D721Med (cell line): ENCODE measurements around the gene UBASH3A.

Experiments used
- DNase-seq: peaks from one replicate; pipeline ENCODE4 v3.0.0; 2011; ENCODE audit warnings: low spot score; ENCODE audit not compliant: insufficient read length
- FAIRE-seq: peaks from 2 replicates; lab custom pipeline; 2011; peaks lifted over from hg19 to GRCh38; lab: Jason Lieb, UNC
- CTCF ChIP-seq: IDR thresholded peaks from 2 replicates; pipeline ENCODE4 v1.5.1; 2012; ENCODE audit warnings: mild to moderate bottlenecking, control low read depth; ENCODE audit not compliant: insufficient read depth; ENCODE audit errors: missing control alignments

The UBASH3A gene

GRCh38 chr21:42489991-42490390 is 86.3 kb downstream of the UBASH3A start:
- FAIRE-seq: no peak
- TF ChIP-seq CTCF: no peak
- DNase-seq: no peak

- FAIRE-seq: no peak
- DNase-seq: no peak
- no peak for TF ChIP-seq CTCF
Measured at GRCh38 chr21:42490720-42491119, 87.0 kb downstream of the UBASH3A start.

DNA sequence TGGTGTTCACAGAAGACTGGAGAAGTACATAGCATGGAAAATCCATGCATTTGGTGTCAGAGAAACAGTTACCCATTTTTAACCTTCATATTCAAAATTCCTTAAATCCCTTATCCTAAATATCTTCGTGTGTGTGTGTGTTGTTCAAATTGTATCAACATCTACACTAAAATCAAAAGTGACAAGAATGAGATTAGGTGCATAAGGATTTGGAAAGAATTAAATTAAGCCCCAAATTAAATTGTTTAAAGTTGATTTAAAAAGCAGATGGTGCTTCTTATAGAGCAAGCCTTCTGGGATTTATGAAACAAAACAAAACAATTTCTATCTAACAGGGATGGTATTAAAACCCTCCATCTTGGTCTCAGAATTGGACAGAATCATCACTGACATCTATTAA is 87.6 kb downstream of the UBASH3A start:
- no peak for FAIRE-seq
- DNase-seq: no peak
- TF ChIP-seq CTCF: no peak

GRCh38 chr21:42492201-42492600 is 88.5 kb downstream of the UBASH3A start:
- no peak for FAIRE-seq
- TF ChIP-seq CTCF: no peak
- DNase-seq: no peak

- DNase-seq (no peak), FAIRE-seq (no peak)
- no peak for TF ChIP-seq CTCF
Measured at GRCh38 chr21:42493109-42494060, 89.7 kb downstream of the UBASH3A start.

GRCh38 chr21:42495027-42495426 is 91.3 kb downstream of the UBASH3A start:
- no peak for DNase-seq
- no peak for FAIRE-seq
- no peak for TF ChIP-seq CTCF

DNA sequence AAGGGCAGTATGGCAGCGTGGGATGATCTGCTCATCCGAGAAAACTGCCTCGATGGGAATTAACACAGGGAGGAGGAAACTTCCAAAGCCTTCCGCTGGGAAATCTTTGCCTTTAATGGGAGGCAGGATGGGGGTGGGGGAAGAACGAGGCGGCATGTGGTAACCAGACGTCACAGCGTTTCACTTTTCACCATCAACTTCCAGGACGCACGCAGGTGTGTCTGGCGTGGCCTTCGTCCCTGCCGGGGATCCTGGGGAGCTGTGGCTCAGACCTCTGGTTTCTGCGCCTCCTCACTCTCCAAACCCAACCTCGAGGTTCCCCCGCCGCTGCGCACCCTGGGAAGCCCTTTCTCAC is 92.0 kb downstream of the UBASH3A start:
- TF ChIP-seq CTCF: no peak
- DNase-seq (no peak), FAIRE-seq (no peak)
